HG02885 (cell line): ENCODE measurements around the gene RRAGC.
"Not testable (repeated sequence)": the region's sequence is repeated elsewhere in the genome, so short reads cannot be mapped to it uniquely, and the experiment has no call there.

Experiments used
- ATAC-seq: cut with Tn5 transposase; IDR thresholded peaks from one replicate; pipeline ENCODE4 v1.9.1; 2021; ENCODE audit warnings: mild to moderate bottlenecking; ENCODE audit not compliant: unreplicated experiment, poor library complexity

Gene RRAGC

DNA sequence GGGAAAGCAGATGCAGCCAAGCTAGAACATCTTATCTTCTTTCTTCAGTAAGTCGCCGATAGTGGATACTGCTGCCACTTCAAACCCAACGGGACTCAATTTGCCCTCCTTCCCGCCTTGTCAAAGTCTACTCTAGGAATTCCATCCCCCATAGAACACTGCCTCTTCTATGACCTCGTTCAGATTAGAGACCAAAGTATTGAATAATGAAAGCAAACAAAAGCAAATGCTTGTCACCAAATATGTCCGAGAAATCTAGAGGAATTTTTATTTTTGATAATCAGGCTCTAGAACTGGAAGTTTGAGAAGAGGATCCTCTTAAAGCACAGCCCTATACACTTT lies 853 bp upstream of the RRAGC start:
- no peak for ATAC-seq

DNA sequence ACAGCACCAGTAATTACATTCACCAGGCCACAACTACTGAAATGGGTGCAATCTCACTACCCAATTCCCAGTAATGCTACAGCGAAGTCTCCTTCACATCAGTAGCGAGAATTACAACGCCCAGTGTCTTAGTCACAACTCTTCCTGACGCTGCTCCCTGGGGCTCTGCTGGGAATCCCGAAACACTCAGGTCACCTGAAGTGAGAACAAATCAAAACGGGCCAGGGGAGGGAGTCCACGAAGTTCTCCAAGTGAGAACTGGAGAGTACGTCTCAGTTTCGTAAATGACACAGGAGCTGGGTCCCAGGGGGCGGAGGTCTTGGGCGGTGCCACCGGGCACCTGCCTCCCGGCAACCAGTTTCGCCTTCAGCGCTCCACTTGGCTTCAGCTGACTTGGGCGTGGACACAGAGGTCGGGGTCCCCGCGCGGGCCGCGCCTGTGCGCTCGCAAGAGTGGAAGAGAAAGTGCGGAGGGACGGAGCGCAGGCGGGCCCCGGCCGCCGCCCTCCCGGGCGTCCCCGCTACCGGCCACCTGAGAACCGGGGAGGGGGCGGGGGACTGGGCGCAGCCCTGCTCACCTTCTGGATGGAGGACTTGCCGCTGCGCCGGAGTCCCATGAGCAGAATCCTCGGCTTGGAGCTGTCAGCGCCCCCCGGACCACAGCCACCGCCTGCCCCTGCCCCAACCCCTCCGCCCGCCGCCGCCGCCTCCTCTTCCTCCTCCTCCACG lies 575 bp downstream of the RRAGC start:
- ATAC-seq, result peak; percentile 30

DNA sequence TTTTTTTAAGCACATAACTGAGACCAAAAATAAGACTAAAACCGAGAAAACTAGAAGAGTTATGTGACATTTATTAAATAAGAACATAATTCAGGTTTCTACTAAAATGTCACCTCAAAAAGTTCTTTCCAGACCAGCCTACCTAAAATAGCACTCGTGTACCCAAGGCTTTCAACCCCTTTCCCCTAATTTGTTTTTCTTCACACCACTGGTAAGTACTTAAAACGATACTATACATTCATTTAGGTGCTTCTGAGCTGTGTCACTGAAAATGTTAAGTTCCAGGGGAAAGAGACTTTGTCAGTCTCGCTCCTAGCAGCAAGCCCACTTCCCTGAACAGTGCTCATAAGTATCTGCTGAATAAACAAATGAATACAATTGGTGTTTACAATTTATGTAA lies 6.8 kb downstream of the RRAGC start:
- peak; percentile 42 for ATAC-seq

DNA sequence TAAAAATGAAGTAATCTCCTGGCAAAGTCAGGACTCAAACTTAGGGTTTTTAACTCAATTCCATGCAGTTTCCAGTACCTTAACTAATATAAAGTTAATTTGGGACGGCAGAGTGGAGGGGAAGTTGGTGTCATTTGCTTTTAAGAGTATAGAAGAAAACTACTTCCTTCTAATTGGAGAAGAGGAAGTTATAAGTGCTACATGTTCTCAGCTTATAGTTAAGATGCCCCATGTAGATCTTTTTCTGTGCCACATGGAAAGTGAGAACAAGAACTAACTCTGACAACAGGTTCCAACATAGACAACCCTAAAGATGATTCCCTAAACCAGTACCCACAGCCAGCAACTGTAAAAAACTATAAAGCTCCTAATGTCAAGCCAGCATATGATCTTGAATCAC lies 11.5 kb downstream of the RRAGC start:
- no peak for ATAC-seq

DNA sequence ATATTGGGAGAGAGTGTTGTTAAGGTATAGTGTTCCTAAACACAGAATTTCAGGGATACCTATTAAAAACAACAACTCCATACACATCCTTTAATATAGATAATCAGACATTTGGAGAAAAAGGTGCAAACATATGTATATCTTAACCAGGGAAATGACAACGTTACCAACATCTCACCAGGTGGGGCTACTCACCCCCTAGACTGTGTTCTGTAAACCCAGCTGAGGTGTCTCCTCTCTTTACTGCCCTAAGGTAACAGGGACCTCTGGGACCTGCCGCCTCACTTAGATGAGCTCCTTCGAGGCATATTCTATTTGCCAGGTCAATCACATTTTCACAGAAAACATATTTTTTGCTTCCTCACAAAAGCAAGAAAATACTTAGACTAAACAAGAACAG lies 13.4 kb downstream of the RRAGC start:
- no peak for ATAC-seq

DNA sequence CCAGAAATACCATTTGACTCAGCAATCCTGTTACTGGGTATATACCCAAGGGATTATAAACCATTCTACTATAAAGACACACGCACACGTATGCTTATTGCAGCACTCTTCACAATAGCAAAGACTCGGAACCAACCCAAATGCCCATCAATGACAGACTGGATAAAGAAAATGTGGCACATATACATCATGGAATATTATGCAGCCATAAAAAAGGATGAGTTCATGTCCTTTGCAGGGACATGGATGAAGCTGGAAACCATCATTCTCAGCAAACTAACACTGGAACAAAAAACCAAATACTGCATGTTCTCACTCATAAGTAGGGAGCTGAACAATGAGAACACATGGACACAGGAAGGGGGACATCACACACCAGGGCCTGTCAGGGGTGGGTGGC lies 14.5 kb downstream of the RRAGC start:
- not testable (repeated sequence) for ATAC-seq

DNA sequence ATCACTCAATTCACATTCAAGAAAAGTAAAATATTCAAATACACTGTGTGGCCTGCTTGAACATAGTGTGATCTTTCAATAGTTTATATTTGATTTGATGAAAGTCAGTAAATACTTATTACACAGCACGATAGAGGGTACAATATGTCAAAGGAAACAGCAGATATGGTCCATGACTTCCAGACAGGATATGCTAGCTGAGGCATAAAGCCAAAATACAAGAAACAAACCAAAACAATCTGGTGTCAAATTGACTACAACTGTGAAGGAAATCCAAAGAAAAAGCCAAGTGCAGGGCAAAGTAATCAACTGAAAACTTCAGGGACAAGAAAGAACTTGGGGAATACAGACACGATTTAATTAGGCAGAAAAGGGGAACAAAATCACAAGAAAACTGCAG lies 19.3 kb downstream of the RRAGC start:
- no peak for ATAC-seq

DNA sequence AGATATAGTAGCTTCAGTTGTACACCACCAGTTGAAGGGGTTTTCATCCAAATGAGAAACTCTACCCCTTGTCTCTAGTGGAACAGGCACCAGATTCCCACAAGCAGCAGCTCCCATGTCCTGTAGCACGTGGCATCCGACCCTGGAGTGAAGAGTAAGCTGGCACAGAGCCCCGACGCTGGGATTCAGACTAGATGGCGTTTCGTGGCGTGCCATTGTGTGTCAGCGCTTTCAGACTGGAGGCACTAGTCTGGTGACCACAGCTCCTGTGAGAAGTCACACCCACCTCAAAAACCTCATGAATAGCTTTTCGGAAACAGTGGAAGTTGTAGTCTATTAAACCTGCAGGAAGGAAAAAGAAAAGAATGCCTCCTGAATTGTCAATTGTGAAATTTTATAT lies 20.2 kb downstream of the RRAGC start:
- ATAC-seq, result no peak

DNA sequence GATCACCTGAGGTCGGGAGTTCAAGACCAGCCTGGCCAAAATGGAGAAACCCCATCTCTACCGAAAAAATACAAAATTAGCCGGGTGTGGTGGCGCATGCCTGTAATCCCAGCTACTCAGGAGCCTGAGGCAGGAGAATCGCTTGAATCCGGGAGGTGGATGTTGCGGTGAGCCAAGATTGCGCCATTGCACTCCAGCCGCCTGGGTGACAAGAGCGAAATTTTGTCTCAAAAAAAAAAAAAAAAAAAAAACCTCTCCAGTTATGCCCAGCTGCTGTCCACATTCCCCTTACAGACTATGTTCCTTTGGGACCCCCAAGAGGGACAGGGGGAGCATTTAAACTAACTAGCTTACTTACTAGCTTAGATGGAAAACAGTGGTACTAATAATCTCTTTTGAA lies 23.3 kb downstream of the RRAGC start:
- not testable (repeated sequence) for ATAC-seq

DNA sequence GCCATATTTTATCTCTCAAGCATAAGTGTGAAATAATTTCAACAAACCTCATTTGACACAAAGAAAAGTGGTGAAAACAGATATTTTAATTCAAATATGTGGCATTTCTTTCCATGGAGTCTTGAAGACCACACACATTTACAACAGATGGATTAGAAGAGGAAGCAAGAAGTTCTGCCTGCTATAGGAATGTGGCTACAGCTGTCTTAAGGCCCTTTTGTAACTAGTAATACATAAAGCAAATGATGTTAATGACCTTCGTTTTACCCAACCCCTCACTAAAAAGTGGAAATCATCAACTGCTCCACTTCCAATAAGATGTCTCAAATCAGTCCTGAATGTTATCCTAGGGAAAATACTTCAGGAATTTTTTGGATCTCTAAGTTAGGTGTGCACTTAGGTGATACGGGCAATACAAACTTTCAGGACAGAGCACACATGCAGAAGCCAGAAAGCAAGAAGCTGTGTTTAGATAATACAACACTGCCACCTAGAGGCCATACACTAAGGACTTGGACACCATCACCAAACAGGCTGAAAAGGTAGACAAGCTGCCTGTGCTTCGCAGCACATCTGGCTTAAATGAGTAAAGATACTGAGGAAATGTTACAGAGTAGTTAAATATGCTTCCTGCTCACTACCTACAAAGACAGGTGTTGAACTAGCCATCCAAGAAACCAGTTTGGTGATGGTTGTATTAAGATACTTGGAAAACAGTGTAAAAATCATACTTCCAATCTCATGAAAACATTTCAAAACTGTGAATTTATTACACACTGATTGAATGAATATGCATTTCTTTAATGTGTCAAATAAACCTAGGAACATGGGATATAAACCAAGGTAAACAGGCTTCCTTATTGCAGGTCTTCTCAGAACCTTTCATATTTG lies 24.4 kb downstream of the RRAGC start:
- ATAC-seq, result no peak

DNA sequence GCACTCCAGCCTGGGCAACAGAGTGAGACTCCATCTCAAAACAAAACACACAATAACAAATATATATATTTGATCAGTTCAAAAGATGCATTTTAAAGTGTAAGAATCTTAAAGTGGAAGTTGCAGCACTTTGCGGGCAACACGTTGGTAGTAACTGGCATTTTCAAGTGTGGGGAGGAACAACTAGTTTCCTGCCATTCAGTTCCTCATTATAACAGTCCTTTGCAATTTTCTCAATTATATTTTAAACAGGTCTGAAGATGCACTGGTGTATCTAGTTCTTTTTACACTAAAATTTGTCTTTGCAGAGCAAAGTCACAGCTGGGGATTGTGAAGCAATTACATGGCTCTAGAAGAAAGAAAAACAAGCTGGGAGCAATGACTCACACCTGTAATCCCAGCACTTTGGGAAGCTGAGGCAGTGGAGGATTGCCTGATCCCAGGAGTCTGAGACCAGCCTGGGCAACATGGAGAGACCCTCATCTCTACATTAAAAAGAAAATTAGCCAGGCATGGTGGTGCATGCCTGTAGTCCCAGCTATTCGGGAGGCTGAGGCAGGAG lies 25.3 kb downstream of the RRAGC start:
- ATAC-seq, result no peak

DNA sequence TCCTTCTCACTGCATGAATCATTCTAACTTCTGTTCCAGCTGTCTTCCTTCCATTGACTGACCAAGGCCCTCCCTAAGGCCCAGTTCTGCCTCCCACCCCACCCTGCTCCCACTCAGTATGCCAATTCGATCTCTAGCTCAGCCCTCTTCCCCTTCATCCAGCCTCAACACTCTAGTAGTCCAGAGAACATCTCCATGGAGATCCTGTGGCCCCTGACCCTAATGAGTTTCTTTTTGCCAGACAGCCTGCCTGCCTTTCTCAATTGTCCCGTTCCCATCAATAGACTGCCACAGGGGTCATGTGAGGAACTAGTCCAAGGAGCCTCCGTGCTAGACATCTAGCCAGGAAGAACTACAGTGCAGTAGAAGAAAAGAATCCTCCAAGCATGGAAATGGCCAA lies 26.4 kb downstream of the RRAGC start:
- ATAC-seq, result no peak

DNA sequence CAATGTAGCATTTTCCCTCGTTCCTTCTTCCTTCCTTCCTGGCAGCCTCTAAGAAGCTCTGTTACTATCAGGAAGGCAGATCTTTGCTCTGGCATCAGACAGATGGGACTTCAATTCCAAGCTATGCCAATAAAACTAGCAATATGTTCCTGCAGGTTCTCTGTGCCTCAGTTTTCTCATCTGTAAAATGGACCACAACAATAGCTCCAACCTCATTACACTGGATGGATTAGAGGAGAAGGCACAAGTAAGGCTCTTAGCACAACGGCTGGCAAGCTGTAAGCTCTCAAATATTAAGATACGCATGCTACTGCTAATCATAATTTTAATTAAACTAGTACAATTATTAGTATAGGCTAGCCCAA lies 27.2 kb downstream of the RRAGC start:
- no peak for ATAC-seq

DNA sequence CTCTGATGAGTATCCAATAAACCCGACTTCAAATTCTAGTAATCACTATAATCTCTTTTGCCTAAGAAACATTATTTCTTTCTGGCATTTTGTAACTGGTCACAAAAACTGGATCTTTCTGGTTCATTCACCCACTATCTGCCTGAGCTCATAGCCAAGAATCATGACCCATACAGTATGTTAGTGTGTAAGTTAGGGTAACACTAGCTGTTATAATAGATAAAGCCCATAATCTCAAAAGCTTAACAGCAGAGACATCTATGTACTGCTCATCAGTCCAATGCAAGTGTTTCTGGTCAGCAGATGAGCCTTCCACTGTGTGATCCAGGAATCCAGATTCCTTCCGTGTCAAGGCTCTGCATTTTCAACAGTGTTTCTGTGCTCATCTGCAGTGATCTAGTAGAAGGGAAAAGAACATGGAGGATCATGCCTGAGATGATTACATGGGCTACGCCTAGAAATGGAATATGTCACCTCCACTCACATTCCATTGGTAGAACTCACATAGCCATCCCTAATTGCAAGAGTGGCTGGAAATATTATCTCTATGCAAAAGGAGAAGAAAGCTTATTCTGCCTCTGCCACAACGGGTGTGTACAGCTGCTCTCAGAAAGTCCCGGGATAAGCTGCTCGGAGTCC lies 27.7 kb downstream of the RRAGC start:
- ATAC-seq, result no peak

DNA sequence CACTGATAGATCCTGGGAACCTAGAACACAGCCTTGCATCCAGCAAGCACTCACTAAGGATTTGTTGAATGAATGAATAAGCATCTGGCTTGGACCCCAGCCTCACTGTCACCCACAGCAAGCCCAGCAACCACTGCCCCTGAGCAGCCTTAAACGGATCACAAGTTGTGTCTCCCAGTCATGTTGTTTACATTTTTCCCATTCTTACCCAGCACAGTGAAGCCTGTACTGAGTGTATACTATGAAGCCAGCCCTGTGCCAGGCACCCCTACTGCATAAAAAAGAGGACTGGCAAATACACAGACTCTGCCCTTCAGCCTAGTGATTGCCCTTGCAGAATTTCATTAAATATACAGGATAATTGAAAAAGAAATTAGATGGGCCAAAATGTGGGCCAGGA lies 30.2 kb downstream of the RRAGC start:
- ATAC-seq, result no peak

DNA sequence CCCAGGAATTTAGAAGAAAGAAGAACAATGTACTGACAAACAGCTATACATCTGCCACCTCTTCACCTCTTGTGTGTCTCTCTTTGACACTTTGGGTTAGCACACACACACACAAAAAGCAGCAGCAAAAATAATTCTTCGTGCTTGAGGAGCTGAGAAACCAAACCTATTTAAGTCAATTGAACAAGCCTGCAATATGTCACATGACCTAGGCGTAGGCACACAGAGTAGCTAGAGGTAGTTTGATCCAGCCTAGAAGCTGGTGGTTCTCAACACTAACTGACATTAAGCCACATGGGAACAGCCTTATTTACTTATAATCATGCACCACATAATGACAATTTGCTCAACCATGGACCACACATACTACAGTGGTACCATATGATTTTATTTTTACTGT lies 32.3 kb downstream of the RRAGC start:
- no peak for ATAC-seq

DNA sequence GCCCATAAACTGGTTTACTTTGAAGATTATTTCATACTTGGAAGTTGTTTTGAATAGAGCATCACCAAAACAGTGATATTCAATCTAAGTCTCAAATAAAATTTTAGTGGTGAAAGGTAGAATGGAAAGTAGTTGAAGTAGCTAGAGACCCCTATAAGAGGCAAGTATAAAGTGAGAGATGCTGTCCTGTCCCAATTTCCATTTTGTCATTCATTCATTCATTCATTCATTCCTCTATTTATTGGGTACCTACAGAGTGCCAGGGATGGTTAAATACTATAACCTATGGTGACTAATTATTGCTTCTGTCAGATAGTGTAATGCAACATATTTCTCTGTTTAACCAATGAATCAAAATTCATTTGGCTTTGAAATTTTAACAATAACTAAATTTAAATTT lies 32.7 kb downstream of the RRAGC start:
- ATAC-seq, result no peak

DNA sequence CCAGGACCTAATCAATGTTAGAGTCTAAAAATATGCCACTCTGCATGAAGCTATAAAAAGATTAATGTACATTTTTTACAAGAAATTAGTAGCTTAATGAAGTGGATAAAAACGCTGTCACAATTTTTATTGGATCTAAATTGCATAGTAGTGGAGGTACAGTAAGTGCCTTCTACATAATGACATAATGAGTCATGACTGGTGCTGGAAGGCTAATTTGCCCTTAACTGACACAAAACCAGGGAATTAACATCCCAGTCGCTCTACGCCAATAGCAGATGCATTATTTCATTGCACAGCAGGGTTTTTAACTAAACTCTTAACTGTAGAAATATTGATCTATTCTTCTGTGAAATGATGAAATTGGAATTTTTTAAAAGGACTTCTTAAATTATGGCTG lies 33.3 kb downstream of the RRAGC start:
- no peak for ATAC-seq

DNA sequence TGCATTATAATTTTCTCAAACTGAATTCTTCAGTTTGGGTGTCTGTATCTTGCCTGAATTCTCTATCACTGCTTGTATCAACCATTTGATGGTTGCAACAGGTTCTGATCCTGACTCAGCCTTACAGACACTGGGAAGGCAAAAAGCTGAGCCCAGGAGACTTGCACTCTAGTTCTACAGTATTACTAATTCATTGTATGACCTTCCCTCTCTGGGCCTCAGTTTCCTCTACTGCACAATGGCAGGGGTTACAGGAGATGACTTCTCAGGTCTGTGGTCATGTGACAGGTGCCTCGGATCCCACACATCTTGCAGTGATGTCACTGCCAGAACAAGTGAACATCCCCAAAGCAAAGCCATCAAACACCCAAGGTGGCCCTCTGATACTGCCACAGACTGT lies 38.7 kb downstream of the RRAGC start:
- ATAC-seq, result no peak

DNA sequence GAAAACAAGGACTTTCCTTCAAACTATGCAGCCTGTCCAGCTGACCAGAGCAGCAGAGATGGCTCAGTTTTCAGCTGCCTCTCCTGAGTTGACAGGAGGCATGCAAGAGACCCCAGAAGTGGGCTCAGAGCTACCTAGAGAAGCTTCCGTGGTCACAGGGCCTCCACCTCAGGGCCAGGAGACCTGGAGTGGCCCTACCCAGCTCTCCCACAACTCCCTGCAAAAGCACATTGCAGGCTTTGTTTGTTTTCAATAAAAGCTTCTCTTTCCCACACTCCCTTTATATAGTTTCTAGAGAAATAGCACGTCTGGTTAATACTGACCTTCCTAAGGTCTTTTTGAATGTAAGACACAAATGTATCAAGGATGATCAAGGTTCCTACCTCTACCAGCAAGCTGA lies 40.1 kb downstream of the RRAGC start:
- no peak for ATAC-seq

DNA sequence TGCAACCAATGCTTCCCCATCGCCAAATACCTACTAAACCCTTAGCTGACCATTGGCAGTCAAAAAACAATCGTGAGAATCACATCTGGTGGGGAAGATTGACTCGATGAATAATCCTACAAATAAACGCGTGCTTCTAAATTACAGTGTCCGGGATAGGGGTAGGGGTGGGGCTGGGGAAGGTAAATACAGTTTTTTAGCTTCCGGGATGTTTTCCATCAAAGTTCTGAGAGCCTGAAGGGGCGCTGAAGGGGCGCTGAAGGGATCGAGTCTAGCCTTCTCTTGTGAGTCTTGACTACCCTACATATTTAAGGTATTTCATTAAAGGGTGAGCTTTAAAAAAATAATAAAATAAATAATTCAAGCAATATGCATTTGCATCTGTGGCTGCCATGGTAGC lies 40.5 kb downstream of the RRAGC start:
- ATAC-seq, result no peak
